ENCODE data around the gene ZNF275. TPM values are rescaled to one million over a fixed set of nuclear protein-coding genes. Genes with fewer than 3 reads are reported as not detected.

Gene ZNF275
- total RNA-seq, 4 donors from 2014 or later, result 4.6 to 7.6 (median 5.0) TPM

DNA sequence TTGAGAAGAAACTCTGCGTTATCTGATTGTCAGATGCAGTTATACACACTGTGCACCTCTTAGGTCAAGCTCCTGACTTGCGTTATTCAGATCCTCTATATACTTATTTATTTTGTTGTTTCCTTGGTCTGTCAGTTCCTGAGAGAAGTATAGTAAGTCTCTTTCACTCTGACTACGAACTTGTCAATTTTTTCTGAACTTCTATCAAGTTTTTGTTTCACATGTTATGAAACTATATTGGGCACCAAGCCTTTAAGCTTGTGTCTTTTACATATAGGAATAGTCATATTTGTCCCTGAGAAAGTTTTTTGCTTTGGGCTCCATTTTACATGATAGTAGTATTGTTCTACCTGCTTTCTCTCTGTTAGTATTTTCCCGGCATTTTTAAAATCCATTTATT lies 31.7 kb downstream of the ZNF275 start:
- in situ Hi-C loops (cut with MboI; ENCODE audit: low sequenced_read_pairs in 4 of 4) (loop anchor here in 1 of 4 donors (25.0 kb wide), 1 partner anchor 203 kb away; no protein-coding TSS in a partner anchor), intact Hi-C loops (cut with DNase I; ENCODE audit: low total_unique reads) (no loop called here)
- Histone ChIP-seq H3K9me3 (no peaks in the 10 kb centered on the region), H3K4me3 (no peak overlapping the region), H3K27me3 (peaks cover 0 to 4% (median 0%) of the 10 kb centered on the region in 3 donors), H3K27ac (no peak overlapping the region), H3K4me1 (no peaks in the 10 kb centered on the region), H3K36me3 (no peaks in the 10 kb centered on the region)
- no peak for DNase-seq
- TF ChIP-seq CTCF (IDR thresholded peaks at IDR 0.05 in 4 of 5, conservative IDR thresholded peaks at IDR 0.05 in 1 of 5) (no peak), POLR2A (IDR thresholded peaks at IDR 0.05) (no peak)
- ATAC-seq, result no peak

DNA sequence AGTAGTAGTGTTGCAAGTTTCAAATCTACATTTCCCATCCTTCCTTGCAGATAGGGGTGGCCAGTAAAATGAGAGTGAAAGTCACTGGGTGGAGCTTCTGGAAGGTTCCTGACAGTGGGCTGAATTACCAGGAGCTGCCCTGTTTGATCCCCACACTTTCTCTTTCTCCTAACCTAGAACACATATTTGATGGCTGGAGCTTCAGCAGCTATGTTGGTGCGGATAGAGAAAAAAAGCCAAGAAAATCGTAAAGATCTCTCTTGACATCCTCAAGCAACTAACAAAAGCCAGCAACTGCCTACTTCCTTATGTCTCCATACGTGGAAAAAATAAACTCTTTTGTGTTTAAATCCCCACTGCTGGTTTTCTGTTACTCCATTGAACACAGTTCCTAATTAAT lies 32.2 kb downstream of the ZNF275 start:
- DNase-seq, result no peak
- Histone ChIP-seq H3K27ac (no peak overlapping the region), H3K4me1 (no peaks in the 10 kb centered on the region), H3K9me3 (no peaks in the 10 kb centered on the region), H3K36me3 (no peaks in the 10 kb centered on the region), H3K4me3 (no peak overlapping the region), H3K27me3 (peaks cover 0 to 4% (median 0%) of the 10 kb centered on the region in 3 donors)
- no peak for ATAC-seq
- in situ Hi-C loops (cut with MboI; ENCODE audit: low sequenced_read_pairs in 4 of 4) (loop anchor here in 1 of 4 donors (25.0 kb wide), 1 partner anchor 204 kb away; no protein-coding TSS in a partner anchor), intact Hi-C loops (cut with DNase I; ENCODE audit: low total_unique reads) (no loop called here)
- no peak for TF ChIP-seq CTCF (IDR thresholded peaks at IDR 0.05 in 4 of 5, conservative IDR thresholded peaks at IDR 0.05 in 1 of 5)
- no peak for TF ChIP-seq POLR2A (IDR thresholded peaks at IDR 0.05)

DNA sequence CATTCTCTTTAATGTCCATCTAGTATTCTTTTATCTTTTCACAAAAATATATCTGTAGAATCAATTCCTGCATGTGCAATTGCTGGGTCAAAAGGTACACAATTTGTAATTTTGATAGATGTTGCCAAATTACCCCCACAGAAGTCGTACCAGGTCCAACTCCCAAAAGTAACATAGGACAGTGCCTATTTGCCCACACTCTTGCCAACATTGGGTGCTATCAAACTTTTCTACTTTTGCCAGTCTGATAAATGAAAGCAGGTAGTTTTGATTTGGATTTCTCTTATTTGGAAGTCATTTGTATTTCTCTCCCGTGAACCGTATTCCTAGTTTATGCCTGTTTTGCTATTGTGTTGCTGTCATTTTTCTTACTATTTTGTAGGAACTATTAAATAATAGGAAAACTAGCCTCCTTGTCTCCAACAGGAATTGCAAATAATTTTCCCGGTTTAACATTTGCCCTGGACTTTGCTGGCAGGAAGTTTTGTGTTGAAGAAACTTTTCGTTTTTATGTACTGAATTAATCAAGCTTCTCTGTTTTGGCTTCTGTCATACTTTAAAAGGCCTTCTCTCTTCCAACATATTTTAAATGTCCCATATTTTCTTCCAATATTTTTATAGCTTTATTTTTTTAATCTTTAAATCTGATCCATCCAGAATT lies 33.1 kb downstream of the ZNF275 start:
- in situ Hi-C loops (cut with MboI; ENCODE audit: low sequenced_read_pairs in 4 of 4) (loop anchor here in 1 of 4 donors (25.0 kb wide), 1 partner anchor 205 kb away; no protein-coding TSS in a partner anchor), intact Hi-C loops (cut with DNase I; ENCODE audit: low total_unique reads) (no loop called here)
- TF ChIP-seq POLR2A (IDR thresholded peaks at IDR 0.05) (no peak), CTCF (IDR thresholded peaks at IDR 0.05 in 4 of 5, conservative IDR thresholded peaks at IDR 0.05 in 1 of 5) (no peak)
- no peak overlapping the region for H3K4me3 ChIP-seq
- DNase-seq, result no peak
- ATAC-seq, result no peak
- H3K27me3 ChIP-seq, result peaks cover 0 to 4% (median 0%) of the 10 kb centered on the region in 3 donors
- H3K27ac ChIP-seq, result no peak overlapping the region
- no peaks in the 10 kb centered on the region for H3K9me3 ChIP-seq
- no peaks in the 10 kb centered on the region for H3K36me3 ChIP-seq
- no peaks in the 10 kb centered on the region for H3K4me1 ChIP-seq

DNA sequence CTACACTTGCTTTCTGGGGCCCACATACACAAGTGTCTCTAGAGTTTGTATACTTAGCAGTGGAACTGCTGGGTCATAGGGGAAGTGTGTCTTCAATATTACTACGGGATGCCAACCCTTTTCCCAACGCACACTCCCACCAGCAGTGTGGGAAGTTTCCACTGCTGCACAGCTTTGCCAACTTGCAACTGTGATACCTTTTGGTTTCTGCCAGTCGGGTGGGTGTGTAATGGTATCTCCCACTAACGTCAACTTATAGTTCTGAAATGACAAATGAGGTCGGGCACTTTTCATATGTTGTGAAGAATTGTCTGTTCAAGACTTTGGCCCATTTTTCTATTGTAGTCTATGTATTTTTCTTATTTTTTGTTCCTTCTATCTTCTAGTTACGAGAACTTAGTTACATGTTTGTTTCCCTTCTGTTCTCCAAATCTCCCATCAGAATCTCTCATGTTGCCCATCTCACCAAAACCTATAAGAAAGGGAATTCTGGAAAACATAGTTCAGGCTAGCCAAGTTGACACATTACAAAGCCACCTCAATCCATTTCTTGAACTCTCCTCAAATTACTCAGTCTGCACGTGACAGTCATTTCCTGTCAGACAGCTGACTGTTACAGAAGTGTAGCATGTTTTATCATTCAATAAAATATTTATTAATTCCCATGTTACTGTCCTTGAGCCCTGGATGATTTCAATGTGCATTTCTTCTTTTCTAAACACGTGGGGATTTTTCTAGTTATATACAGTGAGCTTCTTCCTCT lies 36.5 kb downstream of the ZNF275 start:
- Histone ChIP-seq H3K27me3 (peaks cover 0 to 4% (median 0%) of the 10 kb centered on the region in 3 donors), H3K4me3 (no peak overlapping the region), H3K4me1 (no peaks in the 10 kb centered on the region), H3K36me3 (no peaks in the 10 kb centered on the region), H3K27ac (no peak overlapping the region), H3K9me3 (no peaks in the 10 kb centered on the region)
- ATAC-seq (no peak), DNase-seq (no peak)
- in situ Hi-C loops (cut with MboI; ENCODE audit: low sequenced_read_pairs in 4 of 4) (loop anchor here in 1 of 4 donors (25.0 kb wide), 1 partner anchor 208 kb away; no protein-coding TSS in a partner anchor), intact Hi-C loops (cut with DNase I; ENCODE audit: low total_unique reads) (no loop called here)
- no peak for TF ChIP-seq POLR2A (IDR thresholded peaks at IDR 0.05)
- no peak for TF ChIP-seq CTCF (IDR thresholded peaks at IDR 0.05 in 4 of 5, conservative IDR thresholded peaks at IDR 0.05 in 1 of 5)
